ENCODE measurements around the gene CNIH4. TPM values are rescaled to one million over a fixed set of nuclear protein-coding genes. Genes with fewer than 3 reads are reported as not detected.

Gene CNIH4
- total and polyA plus RNA-seq, 10 of the 15 experiments (the other 5 are each of a cell fraction or from before 2014, with no cell fraction given): 23.2 to 173 (median 51.4) TPM

DNA sequence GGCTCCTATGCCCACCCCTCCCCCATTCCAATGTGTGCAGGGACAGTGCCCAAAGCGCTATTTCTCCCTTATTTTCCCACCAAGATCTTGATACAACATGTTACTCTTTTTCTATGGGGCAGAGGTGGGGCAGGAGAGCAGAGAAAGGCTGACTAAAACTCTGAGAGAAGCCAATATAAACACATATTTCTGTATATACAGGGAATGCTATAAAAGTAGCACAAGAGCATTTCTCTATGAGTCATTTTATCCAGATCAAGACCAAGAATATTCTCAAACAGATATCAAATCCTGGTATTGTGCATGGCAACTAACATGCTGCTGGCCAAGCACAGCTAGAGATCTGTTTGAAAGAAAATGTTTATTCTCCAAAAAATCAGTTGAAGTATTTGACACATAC lies 70.7 kb downstream of the CNIH4 start:
- no peak for ATAC-seq
- in situ Hi-C loops (cut with MboI): no loop called here
- peak overlapping the region; percentile 33; the same call in 1 of the 2 replicates for H3K4me2 ChIP-seq (ENCODE audit: control insufficient read depth, insufficient read depth)
- no peaks in the 10 kb centered on the region for H3K9me3 ChIP-seq (replicated peaks; ENCODE audit: control insufficient read depth, insufficient read depth, low read length)
- ChIA-PET SMC1A (ENCODE audit: uncharacterized antibody, unreplicated experiment) (interaction anchor here (0.9 to 1.4 kb wide), 2 partner anchors 30 to 32 kb away, joined by 3 to 4 read pairs; no protein-coding TSS in a partner anchor), CTCF (interaction anchor here (1.1 to 7.7 kb wide), 2 partner anchors 15 to 30 kb away, joined by 3 to 48 read pairs; no protein-coding TSS in a partner anchor), POLR2A (interaction anchor here (1.2 kb wide), 1 partner anchor 11 kb away, joined by 3 read pairs; no protein-coding TSS in a partner anchor), RAD21 (ENCODE audit: unreplicated experiment) (interaction anchor here (1.2 kb wide), 1 partner anchor 30 kb away, joined by 4 read pairs; no protein-coding TSS in a partner anchor)
- H4K20me1 ChIP-seq (ENCODE audit: control insufficient read depth, insufficient read depth): no peaks in the 10 kb centered on the region
- no peak for FAIRE-seq
- H2AFZ ChIP-seq (ENCODE audit: control insufficient read depth, low read depth, low read length): no peak overlapping the region
- no peak overlapping the region; the same call in 1 of the 2 replicates for H3K27ac ChIP-seq (ENCODE audit: control insufficient read depth, insufficient read depth)
- intact Hi-C loops (cut with micrococcal nuclease; ENCODE audit: unreplicated experiment): loop anchor here (5.0 kb wide), 1 partner anchor 40 kb away; no protein-coding TSS in a partner anchor
- H3K4me1 ChIP-seq (ENCODE audit: control insufficient read depth, insufficient read depth, low read length): peaks cover 13% of the 10 kb centered on the region
- WGBS (ENCODE audit: insufficient coverage, insufficient replicate concordance, low lambda C conversion rate, missing lambda C conversion rate): 91% methylated on average over 1 of the region's 1 CpG
- no peak overlapping the region for H3K4me3 ChIP-seq
- no peaks in the 10 kb centered on the region for H3K27me3 ChIP-seq (replicated peaks in 1 of 2; ENCODE audit: control insufficient read depth in 2 of 2, insufficient read depth in 2 of 2, low read length in 1 of 2)
- TF ChIP-seq NR2C2 (IDR thresholded peaks at IDR 0.05; ENCODE audit: borderline replicate concordance, control insufficient read depth, insufficient read length, low read depth) (no peak), ZBTB40 (IDR thresholded peaks at IDR 0.05; ENCODE audit: borderline replicate concordance) (no peak), RCOR1 (conservative IDR thresholded peaks at IDR 0.05; ENCODE audit: low read depth, low read length) (no peak), TARDBP (IDR thresholded peaks at IDR 0.05; ENCODE audit: borderline replicate concordance) (no peak), SUZ12 (IDR thresholded peaks at IDR 0.05; ENCODE audit: unreplicated experiment) (no peak), JUND (IDR thresholded peaks at IDR 0.05; ENCODE audit: low read depth, low read length) (no peak), MAX (IDR thresholded peaks at IDR 0.05; ENCODE audit: low read depth, low read length) (no peak), RELA (IDR thresholded peaks at IDR 0.05; ENCODE audit: borderline replicate concordance, partially characterized antibody) (no peak), SUPT20H (IDR thresholded peaks at IDR 0.05; ENCODE audit: borderline replicate concordance, control insufficient read depth, low read depth, low read length) (no peak), MTA2 (IDR thresholded peaks at IDR 0.05; ENCODE audit: low read depth) (no peak)
- TF ChIP-seq, protein P1, sequence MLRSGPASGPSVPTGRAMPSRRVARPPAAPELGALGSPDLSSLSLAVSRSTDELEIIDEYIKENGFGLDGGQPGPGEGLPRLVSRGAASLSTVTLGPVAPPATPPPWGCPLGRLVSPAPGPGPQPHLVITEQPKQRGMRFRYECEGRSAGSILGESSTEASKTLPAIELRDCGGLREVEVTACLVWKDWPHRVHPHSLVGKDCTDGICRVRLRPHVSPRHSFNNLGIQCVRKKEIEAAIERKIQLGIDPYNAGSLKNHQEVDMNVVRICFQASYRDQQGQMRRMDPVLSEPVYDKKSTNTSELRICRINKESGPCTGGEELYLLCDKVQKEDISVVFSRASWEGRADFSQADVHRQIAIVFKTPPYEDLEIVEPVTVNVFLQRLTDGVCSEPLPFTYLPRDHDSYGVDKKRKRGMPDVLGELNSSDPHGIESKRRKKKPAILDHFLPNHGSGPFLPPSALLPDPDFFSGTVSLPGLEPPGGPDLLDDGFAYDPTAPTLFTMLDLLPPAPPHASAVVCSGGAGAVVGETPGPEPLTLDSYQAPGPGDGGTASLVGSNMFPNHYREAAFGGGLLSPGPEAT (IDR thresholded peaks at IDR 0.05; ENCODE audit: low read depth): no peak
- BruUV-seq (replicated peaks): no TSS peak
- peaks cover 0 to 24% of the 10 kb centered on the region in 2 experiments; a peak in 3 of 4 replicates for H3K36me3 ChIP-seq (ENCODE audit: control insufficient read depth in 2 of 2, insufficient read depth in 2 of 2, low read length in 1 of 2)
- H3K79me2 ChIP-seq (ENCODE audit: control insufficient read depth, insufficient read depth, low read length): peaks cover 47% of the 10 kb centered on the region
- DNase-seq (ENCODE audit: low read depth, low spot score): no peak
- H3K9ac ChIP-seq (ENCODE audit: control insufficient read depth, insufficient read depth, low read length): no peak overlapping the region
